Neural cell (in vitro differentiated cells): Measurements from ENCODE around the gene MAMDC2. TPM values are rescaled to one million over a fixed set of nuclear protein-coding genes. Genes with fewer than 3 reads are reported as not detected.

Experiments
- H2AFZ ChIP-seq: fragments of 200-600, 300-800 bp; sonication (generic), shearing (Covaris generic); 2 replicates; pipeline ENCODE4 v1.6.0; 2014; ENCODE audit warnings: low read depth, mild to moderate bottlenecking, antibody characterized with exemption, low read length, moderate library complexity
- H3F3A ChIP-seq: fragments of 200-600 bp; shearing (Covaris generic); 2 replicates; pipeline ENCODE4 v1.6.1; 2016; ENCODE audit warnings: mild to moderate bottlenecking, moderate library complexity, mixed read lengths, antibody characterized with exemption, low read length; ENCODE audit not compliant: insufficient read depth, poor library complexity, severe bottlenecking
- H3K27ac ChIP-seq: fragments of 200-600, 300-800 bp; sonication (generic), shearing (Covaris generic); 2 replicates; pipeline ENCODE4 v1.5.1; 2014; ENCODE audit warnings: mild to moderate bottlenecking, low read length, moderate library complexity
- H3K27me3 ChIP-seq: fragments of 300-800, 200-600 bp; sonication (generic), shearing (Covaris generic); 2 replicates; pipeline ENCODE4 v1.6.0; 2014; ENCODE audit warnings: mild to moderate bottlenecking, low read depth, low read length, moderate library complexity; ENCODE audit not compliant: insufficient read depth
- H3K36me3 ChIP-seq: fragments of 300-800, 200-600 bp; sonication (generic), shearing (Covaris generic); 2 replicates; pipeline ENCODE4 v1.5.1; 2014; ENCODE audit warnings: mild to moderate bottlenecking, antibody characterized with exemption, low read length, moderate library complexity; ENCODE audit not compliant: insufficient read depth
- H3K4me2 ChIP-seq: fragments of 300-800, 200-600 bp; sonication (generic), shearing (Covaris generic); 2 replicates; pipeline ENCODE4 v1.6.0; 2014; ENCODE audit warnings: mild to moderate bottlenecking, low read length
- H3K4me3 ChIP-seq: fragments of 300-800, 200-600 bp; sonication (generic), shearing (Covaris generic); 2 replicates; pipeline ENCODE4 v1.5.1; 2014; ENCODE audit warnings: mild to moderate bottlenecking, low read length, moderate library complexity
- H3K79me2 ChIP-seq: fragments of 200-600 bp; shearing (Covaris generic); replicated peaks from 2 replicates; pipeline ENCODE4 v1.6.0; 2014; ENCODE audit warnings: mild to moderate bottlenecking, low read length, moderate library complexity; ENCODE audit not compliant: insufficient read depth
- H3K9ac ChIP-seq: fragments of 300-800, 200-600 bp; sonication (generic), shearing (Covaris generic); 2 replicates; pipeline ENCODE4 v1.6.1; 2016; ENCODE audit warnings: mild to moderate bottlenecking, low read length, mixed read lengths
- H3K9me2 ChIP-seq: fragments of 200-600 bp; shearing (Covaris generic); 2 replicates; pipeline ENCODE4 v1.6.1; 2016; ENCODE audit warnings: mild to moderate bottlenecking, low read length, mixed read lengths; ENCODE audit not compliant: insufficient read depth
- H3K9me3 ChIP-seq: fragments of 200-600, 300-800 bp; sonication (generic), shearing (Covaris generic); 2 replicates; pipeline ENCODE4 v1.6.1; 2016; ENCODE audit warnings: mild to moderate bottlenecking, mixed run types, low read length, moderate library complexity, mixed read lengths
- H4K20me1 ChIP-seq: fragments of 200-600 bp; shearing (Covaris generic); 2 replicates; pipeline ENCODE4 v1.6.1; 2016; ENCODE audit warnings: mild to moderate bottlenecking, mixed run types; ENCODE audit not compliant: insufficient read depth
- EP300 ChIP-seq: fragments of 450-650 bp; conservative IDR thresholded peaks from 2 replicates; pipeline ENCODE4 v1.6.1; 2014; ENCODE audit warnings: antibody characterized with exemption, mild to moderate bottlenecking, moderate library complexity; ENCODE audit not compliant: poor library complexity, severe bottlenecking
- EZH2 ChIP-seq: fragments of 200-600, 300-800 bp; shearing (Covaris generic), sonication (generic); IDR thresholded peaks from 2 replicates; pipeline ENCODE4 v1.6.1; 2014; ENCODE audit warnings: antibody characterized with exemption, low read length, borderline replicate concordance, mild to moderate bottlenecking; ENCODE audit not compliant: insufficient read depth, poor library complexity, severe bottlenecking
- MXI1 ChIP-seq: fragments of 450-650 bp; conservative IDR thresholded peaks from 2 replicates; pipeline ENCODE4 v1.6.1; 2014; ENCODE audit warnings: antibody characterized with exemption, mild to moderate bottlenecking; ENCODE audit not compliant: poor library complexity, severe bottlenecking
- POLR2AphosphoS5 ChIP-seq: IDR thresholded peaks from 2 replicates; pipeline ENCODE4 v1.6.1; 2012
- RAD21 ChIP-seq: fragments of 450-650 bp; conservative IDR thresholded peaks from 2 replicates; pipeline ENCODE4 v1.6.1; 2014; ENCODE audit warnings: antibody characterized with exemption, mild to moderate bottlenecking, moderate library complexity
- SMC3 ChIP-seq: fragments of 450-650 bp; conservative IDR thresholded peaks from 2 replicates; pipeline ENCODE4 v1.6.1; 2014; ENCODE audit warnings: antibody characterized with exemption, mild to moderate bottlenecking, moderate library complexity; ENCODE audit not compliant: poor library complexity
- TAF1 ChIP-seq: IDR thresholded peaks from 2 replicates; pipeline ENCODE4 v1.6.1; 2012; ENCODE audit warnings: low read depth
- polyA plus RNA-seq: library from polyadenylated mRNA; depleted of rRNA; stranded (reverse); fragments of >200 nt; gene quantifications from 2 replicates; pipeline ENCODE4 v1.2.3, GENCODE V29; 2014
- TF ChIP-seq, protein P1 (sequence below): fragments of 450-650 bp; IDR thresholded peaks from 2 replicates; pipeline ENCODE4 v1.5.1; 2014; ENCODE audit warnings: antibody characterized with exemption, mild to moderate bottlenecking, moderate library complexity; ENCODE audit not compliant: poor library complexity, severe bottlenecking
- TF ChIP-seq, protein P2 (sequence below): IDR thresholded peaks from 2 replicates; pipeline ENCODE4 v1.6.1; 2012; ENCODE audit warnings: borderline replicate concordance

The MAMDC2 gene
- polyA plus RNA-seq, 1 donor from 2014 or later, result 0.30 TPM

DNA sequence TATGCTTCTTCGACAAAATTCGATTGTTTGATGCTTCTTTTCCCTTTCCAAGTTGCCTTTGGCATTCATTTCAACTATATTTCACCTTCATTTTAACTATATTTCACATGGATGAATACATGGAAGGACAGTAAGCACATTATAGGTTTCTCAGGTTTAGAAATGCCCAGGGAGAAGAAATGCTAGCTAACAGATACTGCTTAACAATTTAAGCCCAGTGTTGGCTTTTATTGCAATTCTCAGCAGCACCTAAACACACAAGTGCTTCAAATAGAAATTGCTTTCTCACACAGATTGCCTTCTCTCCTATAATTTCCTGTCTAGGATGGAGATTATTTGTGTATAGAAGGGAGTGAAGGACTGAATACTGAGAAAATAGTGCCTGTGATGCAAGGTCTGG, 185.0 kb downstream of the MAMDC2 start:
- Histone ChIP-seq H3K79me2 (no peaks in the 10 kb centered on the region), H3K27me3 (no peaks in the 10 kb centered on the region), H2AFZ (no peak overlapping the region), H4K20me1 (no peaks in the 10 kb centered on the region), H3F3A (no peaks in the 10 kb centered on the region), H3K9ac (no peak overlapping the region), H3K36me3 (no peaks in the 10 kb centered on the region), H3K9me2 (no peaks in the 10 kb centered on the region), H3K27ac (peak overlapping the region; percentile 19), H3K4me2 (no peak overlapping the region), H3K9me3 (no peaks in the 10 kb centered on the region), H3K4me3 (no peak overlapping the region)
- peak; percentile 27 for TF ChIP-seq POLR2AphosphoS5
- TF ChIP-seq TAF1, result no peak

GRCh38 chr9:70229026-70229425, 185.4 kb downstream of the MAMDC2 start:
- Histone ChIP-seq H3K27ac (peak overlapping the region; percentile 19), H3K9me3 (no peaks in the 10 kb centered on the region), H3K27me3 (no peaks in the 10 kb centered on the region), H3F3A (no peaks in the 10 kb centered on the region), H3K4me3 (no peak overlapping the region), H3K9me2 (no peaks in the 10 kb centered on the region), H3K9ac (no peak overlapping the region), H3K4me2 (no peak overlapping the region), H2AFZ (no peak overlapping the region), H3K36me3 (no peaks in the 10 kb centered on the region), H3K79me2 (no peaks in the 10 kb centered on the region), H4K20me1 (no peaks in the 10 kb centered on the region)
- TF ChIP-seq, protein P1, sequence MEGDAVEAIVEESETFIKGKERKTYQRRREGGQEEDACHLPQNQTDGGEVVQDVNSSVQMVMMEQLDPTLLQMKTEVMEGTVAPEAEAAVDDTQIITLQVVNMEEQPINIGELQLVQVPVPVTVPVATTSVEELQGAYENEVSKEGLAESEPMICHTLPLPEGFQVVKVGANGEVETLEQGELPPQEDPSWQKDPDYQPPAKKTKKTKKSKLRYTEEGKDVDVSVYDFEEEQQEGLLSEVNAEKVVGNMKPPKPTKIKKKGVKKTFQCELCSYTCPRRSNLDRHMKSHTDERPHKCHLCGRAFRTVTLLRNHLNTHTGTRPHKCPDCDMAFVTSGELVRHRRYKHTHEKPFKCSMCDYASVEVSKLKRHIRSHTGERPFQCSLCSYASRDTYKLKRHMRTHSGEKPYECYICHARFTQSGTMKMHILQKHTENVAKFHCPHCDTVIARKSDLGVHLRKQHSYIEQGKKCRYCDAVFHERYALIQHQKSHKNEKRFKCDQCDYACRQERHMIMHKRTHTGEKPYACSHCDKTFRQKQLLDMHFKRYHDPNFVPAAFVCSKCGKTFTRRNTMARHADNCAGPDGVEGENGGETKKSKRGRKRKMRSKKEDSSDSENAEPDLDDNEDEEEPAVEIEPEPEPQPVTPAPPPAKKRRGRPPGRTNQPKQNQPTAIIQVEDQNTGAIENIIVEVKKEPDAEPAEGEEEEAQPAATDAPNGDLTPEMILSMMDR, result no peak
- TF ChIP-seq, protein P2, sequence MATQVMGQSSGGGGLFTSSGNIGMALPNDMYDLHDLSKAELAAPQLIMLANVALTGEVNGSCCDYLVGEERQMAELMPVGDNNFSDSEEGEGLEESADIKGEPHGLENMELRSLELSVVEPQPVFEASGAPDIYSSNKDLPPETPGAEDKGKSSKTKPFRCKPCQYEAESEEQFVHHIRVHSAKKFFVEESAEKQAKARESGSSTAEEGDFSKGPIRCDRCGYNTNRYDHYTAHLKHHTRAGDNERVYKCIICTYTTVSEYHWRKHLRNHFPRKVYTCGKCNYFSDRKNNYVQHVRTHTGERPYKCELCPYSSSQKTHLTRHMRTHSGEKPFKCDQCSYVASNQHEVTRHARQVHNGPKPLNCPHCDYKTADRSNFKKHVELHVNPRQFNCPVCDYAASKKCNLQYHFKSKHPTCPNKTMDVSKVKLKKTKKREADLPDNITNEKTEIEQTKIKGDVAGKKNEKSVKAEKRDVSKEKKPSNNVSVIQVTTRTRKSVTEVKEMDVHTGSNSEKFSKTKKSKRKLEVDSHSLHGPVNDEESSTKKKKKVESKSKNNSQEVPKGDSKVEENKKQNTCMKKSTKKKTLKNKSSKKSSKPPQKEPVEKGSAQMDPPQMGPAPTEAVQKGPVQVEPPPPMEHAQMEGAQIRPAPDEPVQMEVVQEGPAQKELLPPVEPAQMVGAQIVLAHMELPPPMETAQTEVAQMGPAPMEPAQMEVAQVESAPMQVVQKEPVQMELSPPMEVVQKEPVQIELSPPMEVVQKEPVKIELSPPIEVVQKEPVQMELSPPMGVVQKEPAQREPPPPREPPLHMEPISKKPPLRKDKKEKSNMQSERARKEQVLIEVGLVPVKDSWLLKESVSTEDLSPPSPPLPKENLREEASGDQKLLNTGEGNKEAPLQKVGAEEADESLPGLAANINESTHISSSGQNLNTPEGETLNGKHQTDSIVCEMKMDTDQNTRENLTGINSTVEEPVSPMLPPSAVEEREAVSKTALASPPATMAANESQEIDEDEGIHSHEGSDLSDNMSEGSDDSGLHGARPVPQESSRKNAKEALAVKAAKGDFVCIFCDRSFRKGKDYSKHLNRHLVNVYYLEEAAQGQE, result no peak
- TF ChIP-seq POLR2AphosphoS5 (no peak), SMC3 (no peak), EP300 (no peak), TAF1 (no peak), MXI1 (no peak), EZH2 (no peak), RAD21 (no peak)

DNA sequence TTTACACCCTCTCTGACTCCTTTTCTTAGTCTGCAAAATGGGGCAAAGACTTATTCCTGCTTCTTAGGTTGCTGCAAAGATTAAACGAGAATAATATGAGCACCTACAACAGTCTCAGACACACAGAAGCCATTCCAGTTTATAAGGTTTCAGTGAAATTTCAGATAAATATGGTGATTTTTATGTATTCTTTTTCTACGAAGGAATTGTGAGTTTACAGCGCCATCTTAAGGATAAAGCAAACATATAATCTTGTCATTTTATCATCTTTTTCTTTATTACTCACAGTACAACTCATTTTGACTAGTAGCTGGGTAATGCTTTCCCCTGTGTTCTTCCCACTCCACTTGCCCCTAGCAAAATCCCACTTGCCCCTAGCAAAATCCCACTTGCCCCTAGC, 185.9 kb downstream of the MAMDC2 start:
- Histone ChIP-seq H3K79me2 (no peaks in the 10 kb centered on the region), H4K20me1 (no peaks in the 10 kb centered on the region), H3K27me3 (no peaks in the 10 kb centered on the region), H3K9me2 (no peaks in the 10 kb centered on the region), H3K9me3 (no peaks in the 10 kb centered on the region), H3K27ac (no peak overlapping the region), H3K36me3 (no peaks in the 10 kb centered on the region), H3K9ac (no peak overlapping the region), H3K4me2 (no peak overlapping the region), H3F3A (no peaks in the 10 kb centered on the region), H2AFZ (no peak overlapping the region), H3K4me3 (no peak overlapping the region)
- TF ChIP-seq RAD21 (peak; percentile 77), MXI1 (no peak), EZH2 (no peak), TAF1 (no peak), SMC3 (peak; percentile 74), POLR2AphosphoS5 (no peak), EP300 (no peak)
- TF ChIP-seq, protein P2, result no peak
- TF ChIP-seq, protein P1, result peak; percentile 74
